Stimulated activated CD4-positive, alpha-beta T cell treated with anti-CD3 and anti-CD28 coated beads, Interleukin-15, amount 100 ng/mL, for 24 hours (primary cell): ENCODE results near the gene IRX4.

Source experiments
- DNase-seq: peaks from one replicate; pipeline ENCODE4 v3.0.0-alpha.2; 2020

IRX4 gene

DNA sequence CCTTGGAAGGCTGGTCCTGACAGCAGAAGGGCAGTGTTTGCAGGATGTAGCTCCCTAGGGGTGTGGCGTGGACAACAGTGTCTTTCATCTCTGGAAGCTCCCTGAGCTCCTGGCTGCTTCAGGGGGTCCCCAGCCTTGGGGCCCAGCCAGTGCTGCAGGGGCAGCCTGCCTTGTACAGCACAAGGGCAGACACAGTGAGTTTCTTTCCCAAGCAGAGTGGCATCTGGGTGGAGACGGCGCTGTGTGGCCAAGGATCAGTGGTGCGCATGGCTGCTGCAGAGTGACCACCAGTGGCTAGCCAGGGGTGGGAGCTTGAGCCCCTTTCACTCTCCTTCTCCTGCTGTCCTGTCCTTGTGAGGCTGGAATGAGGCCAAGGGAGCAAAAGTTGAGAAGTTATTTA, 7.6 kb upstream of the IRX4 start:
- no peak for DNase-seq

DNA sequence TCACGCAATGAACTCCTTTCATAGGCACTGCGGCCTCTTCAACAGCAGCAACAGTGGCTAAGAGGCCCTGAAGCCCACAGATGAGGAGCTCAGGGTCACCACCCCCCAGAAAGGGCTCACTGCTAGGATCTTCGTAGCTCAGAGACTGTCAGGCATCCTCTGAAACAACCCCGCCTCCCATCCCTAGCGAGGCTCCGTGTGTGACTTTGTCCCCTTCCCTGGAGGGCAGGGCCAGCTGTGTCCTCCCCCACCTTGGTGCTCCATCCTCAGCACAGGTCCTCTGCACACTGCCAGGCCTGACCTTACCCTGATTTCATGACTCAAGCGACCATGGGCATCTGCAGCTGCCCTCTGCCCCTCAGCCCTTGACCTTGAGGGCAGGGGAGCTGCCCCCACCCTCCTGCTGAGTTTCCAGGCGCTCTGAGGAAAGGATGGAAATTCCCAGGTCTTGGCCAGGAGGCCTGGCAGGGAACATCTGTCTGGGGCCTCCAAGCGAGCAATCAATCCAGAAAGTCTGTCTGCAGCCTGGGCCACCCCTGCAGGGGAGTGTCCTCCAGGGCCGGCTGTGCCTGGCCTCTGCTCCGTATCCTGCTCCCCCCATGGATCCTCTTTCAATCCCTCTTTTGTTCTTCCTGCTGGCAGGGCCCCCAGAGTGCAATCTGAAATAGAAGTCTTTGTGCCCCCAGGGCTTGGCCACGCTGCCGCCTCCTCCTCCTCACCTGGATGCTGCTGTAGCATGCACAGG, 6.8 kb upstream of the IRX4 start:
- no peak for DNase-seq

DNA sequence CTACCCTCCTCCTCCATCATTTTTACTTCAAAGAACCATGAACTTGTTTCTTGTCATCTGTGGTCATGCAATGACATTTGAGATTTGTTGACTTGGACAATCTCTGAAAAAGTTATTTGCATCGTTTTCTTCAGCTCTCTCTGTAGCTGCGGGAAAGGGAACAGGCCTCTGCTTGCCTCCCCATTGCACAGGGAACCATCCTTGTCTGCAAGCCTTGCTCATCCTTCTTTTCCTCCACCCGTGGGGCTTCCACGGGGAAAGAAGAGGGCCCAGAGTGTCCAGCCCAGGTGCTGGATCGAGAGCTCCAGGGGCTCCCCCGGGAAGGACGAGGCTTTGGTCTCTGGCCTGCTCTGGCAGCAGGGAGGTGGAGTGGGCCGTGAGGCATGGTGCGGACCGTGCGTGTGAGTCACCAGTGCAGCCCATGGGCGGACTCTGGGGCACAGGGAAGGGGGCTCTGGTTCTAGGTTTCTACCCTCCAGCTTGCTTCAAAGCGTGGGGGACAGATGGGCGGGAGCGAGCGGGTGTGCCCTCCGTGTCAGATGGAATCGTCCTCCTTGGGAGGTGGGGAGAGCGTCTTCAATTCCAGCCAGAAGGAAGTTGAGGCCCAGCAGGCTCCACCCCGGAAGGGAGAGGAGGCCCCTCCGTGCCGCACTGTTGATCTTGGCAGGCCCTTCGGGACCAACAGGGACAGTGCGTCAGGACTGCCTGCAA, 6.0 kb upstream of the IRX4 start:
- DNase-seq, result no peak

DNA sequence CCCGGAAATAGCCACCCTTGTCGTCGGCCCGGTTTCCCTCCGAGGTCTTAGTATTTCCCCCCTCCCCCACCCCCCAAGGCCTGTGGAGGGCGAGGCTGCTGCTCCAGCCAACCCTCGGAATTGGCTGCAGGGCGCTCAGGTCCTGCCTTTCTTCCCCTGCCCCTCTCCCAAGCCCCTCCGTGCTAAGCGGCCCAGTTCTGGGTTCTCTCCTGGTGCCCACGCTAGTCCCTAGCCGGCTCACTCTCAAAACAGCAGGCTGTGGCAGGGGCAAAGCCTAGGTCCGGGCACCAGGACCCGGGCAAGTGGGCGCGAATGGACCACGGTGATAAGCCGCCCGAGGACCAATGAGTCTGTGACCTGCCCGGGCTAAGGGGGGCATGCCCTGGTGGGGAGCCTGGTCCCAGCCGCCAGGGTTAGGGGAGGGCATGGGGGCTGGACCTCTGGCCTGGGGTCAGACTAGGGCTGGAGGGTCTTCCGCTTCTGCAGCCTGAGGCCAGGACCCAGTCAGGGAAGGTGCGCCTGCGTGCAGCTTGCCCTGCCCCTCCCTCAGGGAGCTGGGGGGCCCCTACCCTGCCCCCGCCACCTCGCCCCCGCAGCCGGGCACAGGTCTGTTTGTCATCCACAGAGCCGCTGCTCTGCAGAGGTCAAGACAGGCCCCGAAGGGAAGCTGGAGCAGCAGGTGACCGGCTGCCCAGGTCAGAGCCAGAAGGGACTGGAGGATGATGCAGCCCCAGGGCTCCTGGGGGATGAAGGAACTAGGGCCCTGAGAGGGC, 5.0 kb upstream of the IRX4 start:
- no peak for DNase-seq

DNA sequence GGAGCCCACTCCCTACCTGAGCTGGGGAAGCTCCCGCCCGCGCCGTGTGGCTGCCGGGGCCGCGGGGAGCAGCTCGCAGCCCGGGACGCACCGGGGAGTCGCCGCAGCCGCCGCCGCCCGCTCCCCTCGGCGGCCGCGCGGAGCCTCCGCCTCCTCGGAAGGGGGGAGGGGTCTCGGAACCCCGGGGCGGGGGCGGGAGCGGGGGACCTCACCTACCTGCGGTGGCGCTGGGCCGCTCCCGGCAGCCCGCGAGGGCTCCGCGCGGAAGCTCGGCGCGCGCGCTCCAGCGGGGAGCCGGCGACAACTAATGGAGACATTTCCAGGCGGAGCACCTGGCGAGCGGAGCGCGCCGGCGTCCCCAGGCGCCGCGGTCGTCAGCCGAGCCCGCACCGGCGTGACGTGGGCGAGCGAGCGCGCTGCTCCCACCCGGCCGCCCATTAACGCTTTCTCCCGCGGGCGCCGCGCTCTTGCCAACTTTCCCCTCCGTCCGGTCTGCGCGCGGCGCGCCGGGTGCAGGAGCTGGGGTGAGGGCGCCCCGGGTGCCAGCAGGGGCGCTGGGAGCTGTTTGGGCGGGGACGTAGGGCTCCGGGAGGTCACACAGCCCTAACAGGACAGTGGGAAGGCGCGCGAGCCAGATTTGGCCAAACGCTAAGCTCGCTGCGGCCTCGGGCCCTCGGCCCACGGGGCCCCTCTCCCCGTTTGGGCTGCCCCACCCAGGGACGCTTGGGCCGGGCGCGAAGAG, 4.3 kb upstream of the IRX4 start:
- no peak for DNase-seq

DNA sequence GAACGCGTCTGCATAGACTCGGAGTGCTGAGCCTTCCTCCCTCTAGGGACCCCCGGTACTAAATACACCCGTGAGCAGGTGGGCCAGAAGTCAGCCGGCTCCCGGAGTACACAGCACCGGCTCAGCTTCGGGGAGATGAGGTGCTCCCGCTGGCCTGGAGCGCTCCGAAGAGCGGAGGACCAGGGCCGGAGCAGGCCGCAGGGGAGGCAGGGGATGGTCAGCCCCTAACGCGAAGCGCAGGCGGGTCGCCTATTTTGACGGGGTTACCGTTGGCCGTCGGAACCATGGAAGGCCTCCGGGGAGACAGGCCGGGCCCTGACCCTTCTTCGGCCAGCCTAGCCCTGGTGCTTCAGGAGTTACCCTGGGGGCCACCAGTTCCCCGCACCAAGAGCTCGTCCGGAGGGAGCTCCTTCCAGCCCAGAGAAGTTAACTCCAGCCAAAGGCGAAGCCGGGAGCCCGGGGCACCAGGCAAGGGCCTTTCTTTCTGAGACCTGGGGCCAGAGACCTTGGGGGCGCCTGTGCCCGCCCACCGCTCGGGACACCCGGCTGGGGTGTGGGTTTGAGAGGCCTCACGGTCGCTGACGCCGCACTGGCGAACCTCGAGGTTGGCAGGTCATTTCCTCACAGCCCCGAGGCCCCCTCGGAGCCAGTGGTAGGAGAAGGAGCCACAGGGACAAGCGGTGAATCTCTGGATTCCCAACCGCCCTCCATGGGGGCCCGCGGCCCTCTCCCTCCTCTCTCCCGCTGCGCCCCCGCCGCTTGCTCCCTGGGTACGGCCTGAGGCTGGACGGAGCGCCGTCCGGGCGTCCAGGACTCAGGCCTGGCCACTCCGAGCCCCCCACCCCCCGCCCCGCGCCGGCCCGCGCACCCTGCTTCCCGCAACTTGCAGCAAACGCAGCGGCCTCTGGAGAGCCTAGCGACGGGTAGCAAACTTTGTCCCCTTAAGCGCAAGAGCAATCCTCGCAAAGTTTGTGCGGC, 3.4 kb upstream of the IRX4 start:
- DNase-seq, result no peak

DNA sequence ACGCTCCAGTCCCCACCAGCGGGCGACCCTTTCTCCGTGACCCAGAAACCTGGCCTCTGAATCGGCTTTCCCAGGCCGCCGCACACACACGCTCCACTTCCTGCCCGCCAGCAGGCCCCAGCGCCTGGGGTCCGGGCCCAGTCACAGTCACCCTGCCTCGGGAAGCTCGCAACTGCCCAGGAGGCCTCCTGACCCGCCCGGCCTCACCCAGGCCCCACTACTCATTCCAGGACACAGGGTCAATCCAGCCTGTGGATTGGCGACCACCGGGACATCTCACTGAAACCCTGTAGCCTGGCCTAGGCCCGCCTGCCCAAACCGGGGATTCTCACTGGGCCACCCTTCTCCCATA, 2.7 kb upstream of the IRX4 start:
- no peak for DNase-seq

DNA sequence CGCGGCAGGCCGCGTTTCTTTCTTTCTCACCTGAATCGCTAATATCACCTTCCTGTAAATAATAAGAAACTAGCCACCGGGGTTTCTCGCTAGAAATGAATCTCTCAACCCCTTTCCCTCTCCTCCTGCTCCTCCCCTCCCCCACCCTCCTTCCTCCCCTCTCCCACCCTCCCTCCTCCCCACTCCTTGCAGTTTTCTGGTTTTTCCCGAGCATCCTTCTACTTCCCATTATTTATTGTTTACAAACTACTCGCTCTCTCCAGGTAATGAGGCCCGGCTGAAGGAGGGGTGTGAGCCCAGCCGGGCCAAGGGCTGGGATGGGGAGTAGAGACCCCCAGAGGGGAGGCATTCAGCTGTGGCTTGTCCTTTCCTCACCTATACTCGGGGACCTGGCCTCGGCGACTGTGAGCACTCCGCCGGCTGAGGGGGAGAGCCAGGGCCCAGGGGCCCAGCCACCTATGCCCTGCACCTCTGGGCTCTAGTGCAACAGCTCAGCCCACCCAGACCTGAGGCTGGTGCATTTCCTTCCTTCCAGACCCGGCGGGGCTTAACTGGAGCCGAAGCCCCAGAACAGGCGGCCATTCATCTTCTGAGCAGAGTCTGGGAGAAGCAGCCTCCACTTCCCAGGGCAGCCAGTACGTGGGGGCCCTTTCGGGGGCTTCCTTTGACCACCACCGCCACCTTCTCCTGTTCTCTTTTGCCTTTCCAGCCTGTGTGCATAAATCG, 2.1 kb upstream of the IRX4 start:
- DNase-seq, result no peak

DNA sequence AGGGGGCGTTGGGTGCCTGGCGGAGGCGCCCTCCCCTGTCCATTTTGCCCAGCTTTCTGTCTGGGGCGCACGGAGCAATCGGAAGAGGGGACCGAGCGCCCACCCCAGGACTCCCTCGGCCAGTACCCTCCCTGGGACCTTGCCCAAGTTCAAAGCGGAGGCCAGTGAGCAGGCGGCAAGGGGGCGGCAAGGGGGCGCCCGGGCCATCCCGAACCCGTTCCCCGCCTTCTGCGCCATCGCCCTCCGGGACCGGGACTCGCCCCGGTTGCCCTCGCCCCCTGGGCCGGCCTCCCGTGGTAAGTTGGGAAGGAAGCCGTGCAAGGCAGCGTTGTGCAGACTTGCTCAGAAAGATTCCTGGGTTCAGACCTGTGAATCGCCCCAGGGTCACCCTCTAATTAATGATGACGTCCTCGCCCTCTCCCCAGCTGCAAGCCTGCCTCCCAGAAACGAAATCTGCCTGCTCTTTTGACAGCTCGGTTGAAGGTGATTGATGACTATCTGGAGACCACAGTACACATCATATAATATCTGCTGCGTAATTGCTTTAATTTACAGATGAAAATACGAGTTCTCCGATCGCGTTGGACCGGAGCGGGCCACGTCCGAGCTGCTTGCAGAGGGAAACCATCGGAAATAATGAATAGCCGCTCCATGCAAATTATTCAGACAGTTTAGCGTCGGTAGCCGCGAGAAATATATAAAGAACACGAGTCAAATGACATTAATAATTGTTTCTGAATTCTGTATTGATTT, 1.4 kb upstream of the IRX4 start:
- no peak for DNase-seq

DNA sequence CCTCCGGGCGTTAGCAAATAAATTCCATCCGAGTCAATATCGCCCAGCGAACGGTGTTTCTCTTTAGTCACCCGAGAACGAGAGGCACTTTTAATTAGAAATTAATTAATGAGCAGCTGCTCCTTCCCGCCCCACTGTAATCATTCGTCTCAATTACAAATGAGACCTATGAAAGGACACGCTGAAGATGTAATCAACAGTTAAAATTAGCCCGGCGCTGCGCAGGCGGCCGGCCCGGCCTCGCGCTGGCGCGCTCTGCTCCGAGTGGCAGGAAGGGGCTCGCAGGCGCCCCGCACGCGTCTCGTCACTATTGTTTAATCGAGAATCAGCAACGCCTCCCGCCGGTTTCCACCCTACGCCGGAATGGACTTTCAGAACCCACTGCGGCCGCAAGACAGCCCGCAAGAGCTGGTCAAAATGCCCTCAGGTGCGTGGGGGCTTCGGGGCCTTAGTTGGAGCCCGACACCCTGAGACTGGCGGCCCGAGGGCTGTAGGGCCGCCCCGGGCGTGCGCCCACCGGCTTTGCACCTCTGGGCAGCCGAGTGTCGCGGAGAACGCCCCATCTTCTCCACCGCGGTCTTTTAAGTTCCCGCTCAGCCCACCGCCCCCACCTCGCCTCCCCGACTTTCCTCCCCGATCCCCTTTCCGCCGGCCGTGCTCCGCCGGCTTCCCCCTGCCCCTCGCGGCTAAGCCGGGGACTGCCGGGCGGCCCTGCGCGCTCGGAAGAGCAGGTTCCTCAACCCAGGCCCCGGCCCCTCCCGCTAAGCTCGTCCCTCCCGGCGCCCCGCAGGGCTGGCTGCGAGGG, 597 bp upstream of the IRX4 start:
- DNase-seq, result no peak

DNA sequence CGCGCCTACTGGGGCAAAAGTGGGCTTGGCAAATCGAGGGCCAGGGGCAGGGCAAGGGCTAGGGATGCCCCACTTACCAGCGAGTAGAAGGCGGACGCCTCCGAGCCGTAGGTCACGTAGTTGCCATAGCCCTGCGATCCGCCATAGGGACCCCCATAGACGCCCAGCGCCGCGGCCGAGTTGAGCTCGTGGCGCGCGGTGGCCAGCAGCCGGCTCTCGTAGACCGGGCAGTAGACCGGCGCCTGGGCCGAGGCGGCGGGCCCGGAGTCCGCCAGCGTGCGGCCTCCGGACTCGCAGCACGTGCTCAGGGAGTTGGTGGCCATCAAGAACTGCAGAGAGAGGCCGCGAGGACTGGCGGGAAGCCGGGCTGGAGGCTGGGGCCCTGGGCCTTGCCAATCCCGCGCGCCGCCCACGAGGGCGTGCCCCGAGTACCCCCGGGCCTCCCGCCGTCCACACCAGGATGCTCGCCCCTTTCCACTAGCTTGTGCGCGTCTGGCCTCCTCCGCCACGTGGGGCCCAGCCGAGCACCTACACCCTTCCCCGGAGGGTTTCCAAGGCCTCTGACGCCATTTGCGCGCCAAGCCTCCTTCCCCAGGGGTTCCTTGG, 891 bp downstream of the IRX4 start:
- DNase-seq, result no peak

DNA sequence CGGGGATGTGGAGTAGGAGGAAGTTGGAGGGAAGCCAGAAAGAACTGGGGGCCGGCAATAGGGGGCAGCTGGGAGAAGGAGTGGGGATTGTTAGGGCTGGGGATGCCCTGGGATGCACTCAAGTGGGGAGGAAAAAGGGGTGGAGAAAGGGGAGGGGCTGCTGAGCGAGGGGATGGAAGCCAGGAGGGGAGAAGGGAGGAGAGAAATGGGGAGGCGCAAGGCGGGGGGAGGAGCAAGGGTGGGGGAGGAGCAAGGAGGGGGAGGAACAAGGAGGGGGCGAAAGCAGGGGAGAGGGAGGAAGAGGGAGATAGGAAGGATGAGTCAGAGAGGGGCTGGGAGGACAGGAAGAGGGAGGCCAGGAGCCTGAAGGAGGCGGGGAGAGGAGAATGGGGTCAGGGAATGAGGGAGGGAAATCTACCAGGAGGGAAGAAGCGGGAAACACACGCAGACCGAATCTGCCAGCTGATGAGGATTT, 1.6 kb downstream of the IRX4 start:
- no peak for DNase-seq

DNA sequence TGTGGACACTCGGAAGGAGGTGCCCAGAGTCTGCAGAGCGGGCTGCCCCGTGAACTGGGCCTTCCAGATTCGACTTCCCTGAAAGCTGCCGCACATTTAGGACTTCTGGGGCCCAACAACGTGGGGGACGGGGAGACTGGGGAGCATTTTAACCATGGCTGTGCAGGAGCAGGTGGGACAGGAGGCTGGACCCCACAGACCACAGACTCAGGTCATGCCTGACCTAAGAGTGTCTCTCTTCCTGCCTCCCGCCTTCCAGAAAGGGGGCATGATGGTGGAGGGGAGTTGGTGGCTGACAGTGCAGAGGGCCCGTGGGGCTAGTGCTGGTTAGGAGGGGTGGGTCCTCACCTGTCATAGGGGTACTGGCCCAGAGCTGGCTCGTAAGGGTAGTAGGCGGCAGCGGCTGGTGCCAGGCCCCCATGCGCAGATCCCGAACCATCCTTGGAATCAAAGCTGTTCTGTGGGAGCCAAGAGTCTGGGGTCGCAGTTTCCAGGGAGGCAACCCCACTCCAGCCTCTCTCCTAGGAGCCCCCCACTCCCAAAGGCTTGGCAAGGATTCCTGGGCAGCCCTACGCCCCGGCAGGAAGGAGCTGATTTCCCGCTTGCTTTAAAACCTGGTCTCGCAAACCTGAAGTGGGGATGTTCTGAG, 2.2 kb downstream of the IRX4 start:
- DNase-seq, result no peak

DNA sequence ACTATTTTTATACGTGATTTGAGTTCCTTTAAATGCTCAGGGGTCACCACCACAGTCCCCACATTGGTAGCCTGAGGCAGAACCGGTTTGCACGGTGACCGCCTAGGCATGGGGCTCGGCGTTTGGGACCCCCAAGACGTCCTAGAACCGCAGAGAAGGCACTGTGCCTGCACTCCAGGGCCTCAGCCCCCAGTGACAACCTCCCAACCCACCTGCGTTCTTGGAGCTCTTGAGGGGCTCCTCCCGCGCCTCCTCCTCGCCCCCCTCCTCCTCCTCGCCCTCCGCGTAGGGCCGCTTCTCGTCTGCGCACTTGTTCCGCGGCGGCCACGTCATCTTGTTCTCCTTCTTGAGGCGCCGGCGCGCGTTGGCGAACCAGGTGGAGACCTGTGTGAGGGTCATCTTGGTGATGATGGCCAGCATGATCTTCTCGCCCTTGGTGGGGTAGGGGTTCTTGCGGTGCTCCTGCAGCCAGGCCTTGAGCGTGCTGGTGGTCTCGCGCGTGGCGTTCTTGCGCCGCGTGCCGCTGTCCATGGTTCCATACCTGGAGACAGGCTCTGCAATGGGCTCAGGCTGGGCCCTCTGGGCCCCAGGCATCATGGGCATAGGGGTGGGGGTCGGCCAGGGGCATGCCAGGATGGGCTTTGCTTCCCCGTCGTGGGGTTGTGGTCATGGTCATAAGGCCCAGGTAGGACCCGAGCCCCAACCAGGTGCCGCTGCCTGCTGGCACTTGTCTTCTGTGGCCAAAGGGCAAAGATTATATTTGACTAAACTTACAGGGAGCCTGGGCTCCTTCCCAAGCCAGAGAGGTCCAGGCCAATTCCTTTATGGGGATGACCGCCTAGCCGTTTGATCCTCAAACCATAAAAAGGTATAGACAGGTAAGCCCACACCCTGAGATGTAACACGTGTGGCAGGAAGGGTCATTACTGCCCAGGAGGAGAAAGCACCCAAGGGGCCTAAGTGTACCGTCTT, 3.1 kb downstream of the IRX4 start:
- DNase-seq, result no peak

DNA sequence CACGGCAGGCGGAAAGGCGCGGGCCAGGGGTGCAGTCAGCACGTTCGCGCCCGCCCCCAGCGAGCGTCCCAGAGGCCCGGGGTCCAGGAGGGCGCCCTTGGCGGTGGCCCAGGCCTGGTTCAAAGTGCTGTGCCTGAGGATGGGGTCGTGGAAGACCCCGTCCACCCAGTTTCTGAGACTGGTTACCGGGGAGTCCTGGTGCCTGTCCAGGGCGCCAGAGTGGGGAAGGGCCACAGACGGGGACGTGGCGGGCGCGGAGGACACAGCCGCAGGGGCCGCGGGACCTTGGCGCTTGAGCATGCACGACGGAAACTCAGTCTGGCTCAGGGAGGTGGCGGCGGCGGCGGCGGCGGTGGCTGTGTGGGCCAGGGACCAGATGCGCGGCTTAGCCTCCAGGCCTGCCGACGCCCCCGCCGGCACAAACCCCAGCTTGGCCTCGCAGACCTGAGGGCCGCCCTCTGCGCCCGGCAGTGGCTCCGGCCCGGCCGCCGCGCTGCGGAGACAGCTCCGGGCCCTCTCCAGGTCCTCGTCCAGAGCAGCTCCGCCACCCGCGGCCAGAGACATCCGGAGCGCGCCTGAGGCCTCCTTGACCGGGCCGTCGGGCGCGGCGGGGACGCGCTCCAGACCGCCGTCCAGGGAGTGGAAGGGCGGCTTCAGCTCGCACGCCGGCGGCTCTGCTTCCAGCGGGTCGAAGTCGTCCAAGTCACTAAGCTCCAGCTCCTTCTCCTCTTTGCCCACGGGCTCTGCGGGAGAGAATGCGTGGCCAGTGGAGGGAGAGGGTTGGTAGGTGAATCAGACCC, 4.5 kb downstream of the IRX4 start:
- DNase-seq, result no peak
